Iris pigment epithelial cell (primary cell): ENCODE measurements around the gene SLC17A7.
"Not testable (repeated sequence)": the region's sequence is repeated elsewhere in the genome, so short reads cannot be mapped to it uniquely, and the experiment has no call there.

Experiments used
- DNase-seq: peaks from one replicate; pipeline ENCODE4 v3.0.0-alpha.2; 2011; ENCODE audit warnings: low read depth

Gene SLC17A7

GRCh38 chr19:49469828-49470614 lies 28.7 kb upstream of the SLC17A7 start:
- no peak for DNase-seq

- DNase-seq: no peak
Measured at GRCh38 chr19:49468746-49469447, 27.6 kb upstream of the SLC17A7 start.

GRCh38 chr19:49468199-49468598 lies 26.9 kb upstream of the SLC17A7 start:
- DNase-seq: no peak

DNA sequence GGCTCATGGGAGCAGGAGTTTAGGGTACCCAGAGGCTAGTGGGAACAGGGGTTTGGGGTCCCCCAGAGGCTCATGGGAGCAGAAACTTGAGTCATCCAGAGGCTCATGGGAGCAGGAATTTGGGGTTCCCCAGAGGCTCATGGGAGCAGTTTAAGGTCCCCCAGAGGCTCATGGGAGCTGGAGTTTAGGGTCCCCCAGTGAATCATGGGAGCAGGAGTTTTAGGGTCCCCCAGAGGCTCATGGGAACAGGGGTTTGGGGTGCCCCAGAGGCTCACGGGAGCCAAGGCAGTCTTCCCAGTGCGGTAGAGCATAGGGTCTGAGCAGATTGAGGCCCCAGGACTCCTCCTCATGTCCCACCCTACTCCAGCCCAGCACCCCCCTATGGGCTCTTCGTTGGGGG lies 24.0 kb upstream of the SLC17A7 start:
- no peak for DNase-seq

- no peak for DNase-seq
Measured at GRCh38 chr19:49463960-49464740, 22.8 kb upstream of the SLC17A7 start.

- DNase-seq: no peak
Measured at GRCh38 chr19:49462492-49462891, 21.2 kb upstream of the SLC17A7 start.

DNA sequence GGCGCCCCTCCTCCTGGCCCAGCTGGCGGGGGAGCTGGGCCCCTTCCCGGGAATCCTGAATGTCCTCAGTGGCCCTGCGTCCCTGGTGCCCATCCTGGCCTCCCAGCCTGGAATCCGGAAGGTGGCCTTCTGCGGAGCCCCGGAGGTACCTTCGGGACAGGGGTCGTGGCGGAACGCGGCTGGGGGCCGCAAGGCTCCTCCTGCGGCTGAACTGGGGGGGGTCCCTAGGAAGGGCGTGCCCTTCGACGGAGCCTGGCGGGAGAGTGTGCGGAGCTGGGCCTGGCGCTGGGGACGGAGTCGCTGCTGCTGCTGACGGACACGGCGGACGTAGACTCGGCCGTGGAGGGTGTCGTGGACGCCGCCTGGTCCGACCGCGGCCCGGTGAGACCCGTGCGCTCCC lies 20.3 kb upstream of the SLC17A7 start:
- DNase-seq: no peak

GRCh38 chr19:49461130-49461529 lies 19.8 kb upstream of the SLC17A7 start:
- not testable (repeated sequence) for DNase-seq

DNA sequence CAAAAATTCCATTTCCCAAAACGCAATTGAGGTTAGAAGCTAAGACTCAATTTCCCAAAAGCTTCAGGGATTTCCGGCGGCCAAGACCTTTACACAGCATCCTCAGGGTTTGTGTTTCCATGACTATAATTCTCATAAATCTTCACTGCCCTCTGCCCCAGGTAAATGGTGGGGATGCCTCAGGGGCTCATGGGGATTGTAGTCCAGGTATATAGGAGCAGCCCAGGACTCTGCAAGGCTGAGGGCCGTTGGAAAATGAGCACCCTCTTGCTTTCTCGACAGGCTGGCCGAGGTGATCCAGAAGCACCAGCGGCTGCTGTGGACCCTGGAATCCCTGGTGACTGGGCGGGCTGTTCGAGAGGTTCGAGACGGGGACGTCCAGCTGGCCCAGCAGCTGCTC lies 18.1 kb upstream of the SLC17A7 start:
- DNase-seq: no peak

DNA sequence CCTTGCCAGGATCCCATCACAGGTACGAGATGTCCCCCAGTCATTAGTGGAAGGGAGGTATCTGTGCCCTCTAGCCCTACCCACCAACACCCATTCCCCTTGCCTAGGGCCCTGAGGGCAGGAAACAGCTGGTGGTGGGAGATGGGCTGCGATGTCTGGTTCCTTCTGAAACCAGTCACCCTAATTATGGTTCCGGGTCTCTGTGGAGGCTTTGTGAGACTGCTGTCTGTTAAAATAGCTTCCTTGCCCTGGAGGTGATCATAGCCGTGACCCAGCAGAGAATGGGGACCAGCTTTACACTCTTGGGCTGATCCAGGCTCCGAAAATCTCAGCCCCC lies 17.2 kb upstream of the SLC17A7 start:
- no peak for DNase-seq

GRCh38 chr19:49456326-49456725 lies 15.0 kb upstream of the SLC17A7 start:
- DNase-seq: no peak

DNA sequence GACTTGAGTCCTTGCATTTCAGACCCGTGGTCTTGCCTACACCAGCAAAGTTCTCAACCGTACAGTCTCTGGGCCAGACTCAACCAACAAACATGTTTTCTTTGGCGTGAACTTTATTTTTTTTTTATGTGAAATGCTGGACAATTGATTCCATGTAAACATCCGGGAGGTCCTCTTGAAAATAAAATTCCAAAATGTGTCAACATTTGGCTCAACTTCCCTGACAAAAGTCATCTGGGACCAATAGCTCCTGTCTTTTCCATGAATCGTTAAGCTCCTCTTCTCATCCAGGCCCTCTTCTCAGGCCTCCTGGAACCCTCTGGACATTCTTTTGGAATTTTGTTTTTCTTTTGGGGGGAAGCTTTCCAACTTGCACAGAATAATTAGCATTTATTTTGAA lies 14.4 kb upstream of the SLC17A7 start:
- no peak for DNase-seq

DNA sequence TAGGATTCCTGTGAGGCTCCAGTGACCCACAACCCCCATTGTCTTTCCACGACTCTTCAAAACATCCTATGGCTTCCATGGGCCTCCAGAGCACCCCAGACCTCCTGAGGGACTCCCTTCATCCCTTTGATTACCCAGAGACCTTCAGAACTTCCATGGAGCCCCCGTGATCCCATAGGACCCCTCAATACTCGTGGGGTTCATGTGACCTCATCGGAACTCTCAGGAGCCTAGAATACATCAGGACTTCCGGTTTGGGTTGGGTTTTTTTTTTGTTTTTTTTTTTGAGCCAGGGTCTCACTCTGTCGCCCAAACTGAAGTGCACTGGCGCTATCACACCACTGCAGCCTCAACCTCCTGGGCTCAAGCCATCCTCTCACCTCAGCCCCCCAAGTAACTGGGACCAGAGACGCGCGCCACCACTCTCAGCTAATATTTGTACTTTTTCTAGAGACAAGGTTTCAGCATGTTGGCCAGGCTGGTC lies 12.5 kb upstream of the SLC17A7 start:
- no peak for DNase-seq

DNA sequence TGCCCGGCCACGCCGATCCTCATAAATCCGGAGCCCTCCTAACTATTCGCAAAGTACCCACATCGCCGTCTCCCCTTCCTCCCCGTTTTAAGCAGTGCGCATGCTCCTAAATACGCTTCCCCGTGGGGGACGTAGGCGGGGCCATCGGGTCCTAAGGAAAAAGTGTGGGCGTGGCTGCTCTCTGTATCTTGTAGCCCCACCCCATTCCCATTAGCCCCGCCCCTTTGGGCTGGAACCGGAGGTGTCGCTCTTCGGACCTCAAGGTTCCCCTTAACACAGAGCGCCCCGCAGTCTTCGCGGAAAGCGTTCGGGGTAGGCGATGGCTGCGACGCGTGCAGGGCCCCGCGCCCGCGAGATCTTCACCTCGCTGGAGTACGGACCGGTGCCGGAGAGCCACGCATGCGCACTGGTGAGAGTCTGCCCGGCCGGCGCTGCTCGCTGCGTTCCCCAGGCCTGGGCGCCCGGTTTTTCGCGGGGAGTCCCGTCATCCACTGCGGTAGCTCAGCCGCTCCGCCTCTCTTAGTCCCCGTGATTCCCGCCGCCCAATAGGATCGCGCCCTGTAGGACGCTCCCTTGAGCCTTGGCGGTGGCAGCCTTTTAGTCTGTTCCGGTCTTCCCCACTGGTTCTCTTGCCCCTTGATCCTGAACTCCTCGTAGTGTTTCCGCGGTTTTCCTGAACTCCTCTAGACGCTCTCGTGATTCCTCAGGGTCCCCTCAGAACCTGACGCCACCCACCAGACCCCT lies 11.9 kb upstream of the SLC17A7 start, which contains the start of gene ALDH16A1:
Gene ALDH16A1, plus strand, starts transcription at position 213 of the 744 bp plus-strand sequence. Its CDS starts 107 bp downstream, at position 320.
- DNase-seq: peak; percentile 98

DNA sequence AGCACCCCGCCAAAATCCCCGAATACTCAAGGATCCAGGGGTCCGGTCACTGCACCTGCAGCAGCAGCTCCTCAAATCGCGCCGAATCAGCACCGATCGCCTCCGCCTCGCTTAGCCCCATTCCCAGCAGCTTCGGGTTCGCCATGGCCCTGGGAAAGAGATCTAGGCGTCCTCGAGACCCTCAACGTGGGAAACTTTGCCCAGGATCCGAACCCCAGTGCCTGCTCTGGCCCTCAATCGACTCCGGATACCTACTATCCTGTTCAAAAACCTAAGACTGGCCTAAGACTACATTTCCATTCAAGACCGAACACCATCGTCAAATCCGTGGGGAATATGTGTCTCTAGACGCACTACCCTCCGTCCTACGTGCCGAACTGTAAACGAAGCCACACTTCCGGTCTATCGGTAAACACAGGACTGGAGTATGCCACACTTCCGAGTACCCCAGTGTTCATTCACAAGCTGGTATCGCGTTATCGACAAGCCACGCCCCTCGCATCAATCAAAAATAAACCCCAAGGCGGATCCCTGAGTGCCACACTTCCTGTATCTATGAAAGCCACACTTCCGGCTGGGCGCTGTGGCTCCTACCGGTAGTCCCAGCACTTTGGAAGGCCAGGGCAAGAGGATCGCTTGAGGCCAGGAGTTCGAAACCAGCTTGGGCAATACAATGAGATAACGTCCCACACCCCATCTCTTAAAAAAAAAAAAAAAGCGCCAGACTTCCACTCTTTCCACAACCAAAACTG lies 10.3 kb upstream of the SLC17A7 start, which contains the start of gene PIH1D1:
Gene PIH1D1, minus strand, starts transcription at position 385 of the 752 bp plus-strand sequence. Its CDS starts 240 bp downstream, at position 145.
- DNase-seq: peak; percentile 99

DNA sequence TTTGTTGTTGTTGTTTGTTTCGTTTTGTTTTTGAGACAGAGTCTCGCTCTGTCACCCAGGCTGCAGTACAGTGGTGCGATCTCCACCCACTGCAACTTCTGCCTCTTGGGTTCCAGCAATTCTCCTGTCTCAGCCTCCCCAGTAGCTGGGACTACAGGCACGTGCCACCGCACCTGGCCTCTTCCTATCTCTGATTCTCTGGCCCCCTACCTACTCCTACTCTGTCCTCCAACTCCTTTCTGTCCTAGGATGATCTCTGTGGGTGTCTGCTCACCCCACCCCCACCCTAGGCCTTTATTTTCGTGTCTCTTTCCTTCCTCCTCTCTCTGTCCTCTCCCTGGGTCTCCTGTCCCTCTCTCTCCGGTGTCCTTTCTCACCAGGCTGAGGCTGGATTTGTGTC lies 9.1 kb upstream of the SLC17A7 start:
- no peak for DNase-seq

DNA sequence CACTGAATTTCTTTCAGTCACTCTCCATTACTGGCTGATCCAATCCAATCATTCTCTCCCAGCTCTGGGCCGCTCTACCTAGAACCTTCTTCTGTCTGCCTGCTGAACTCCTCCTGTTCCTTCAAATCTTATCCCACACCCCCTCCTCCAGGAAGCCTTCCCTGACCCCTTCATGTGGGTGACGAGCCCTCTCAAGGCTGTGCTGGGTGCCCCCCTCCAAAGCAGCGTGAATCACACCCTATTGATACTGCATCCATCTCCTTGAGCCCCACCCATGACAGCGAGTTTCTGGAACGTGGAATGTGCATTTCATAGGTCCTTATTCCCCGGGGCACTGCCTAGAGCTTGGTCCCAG lies 7.1 kb upstream of the SLC17A7 start:
- DNase-seq: no peak

DNA sequence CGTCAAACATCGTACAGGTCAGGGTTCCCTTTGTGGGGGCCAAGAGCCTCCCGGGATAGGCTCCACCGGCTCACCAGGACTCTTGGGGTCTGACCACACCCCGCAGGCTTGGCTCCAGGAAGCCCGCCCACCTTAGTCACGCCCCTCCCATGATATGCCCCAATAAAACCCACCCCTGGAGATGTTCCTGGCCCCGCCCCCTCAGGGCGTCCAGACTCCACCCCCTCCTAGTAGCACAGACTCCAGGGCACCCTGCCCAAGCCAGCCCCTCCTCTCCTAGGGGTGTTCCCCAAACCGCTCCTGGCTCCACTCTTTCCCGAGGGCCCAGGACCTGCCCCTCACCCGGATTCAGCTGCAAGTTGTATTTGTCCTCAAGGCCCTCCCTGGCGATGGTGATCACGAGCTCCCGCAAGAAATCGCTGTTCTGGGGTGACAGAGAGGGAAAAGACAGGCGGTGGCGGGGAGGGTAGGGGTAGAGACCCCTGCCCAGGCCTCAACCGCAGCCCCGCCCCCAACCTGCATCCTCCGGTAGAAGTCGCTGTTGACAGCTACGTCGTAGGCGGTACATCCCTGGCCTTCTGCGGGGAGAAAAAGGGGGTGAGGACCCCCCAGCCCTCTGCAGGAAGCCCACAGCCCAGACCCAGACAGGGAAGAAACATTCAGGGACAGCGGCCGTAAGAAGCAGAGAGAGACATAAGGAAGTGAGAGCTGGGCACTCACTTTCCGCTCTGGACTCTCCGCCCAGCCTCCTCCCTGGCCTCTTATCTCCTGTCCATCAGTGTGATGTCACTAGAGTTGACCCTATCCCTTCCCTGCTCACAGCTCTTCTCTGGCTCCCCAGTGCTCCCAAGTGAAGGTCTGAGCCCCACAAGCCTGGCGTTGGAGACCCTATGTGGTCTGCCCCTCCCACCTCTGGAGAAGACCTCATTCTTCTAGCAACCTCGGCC lies 6.4 kb upstream of the SLC17A7 start:
- no peak for DNase-seq

- DNase-seq: no peak
Measured at GRCh38 chr19:49445997-49446396, 4.7 kb upstream of the SLC17A7 start.
